Measurements from ENCODE around the gene PSME2.
"Not testable (repeated sequence)": the region's sequence is repeated elsewhere in the genome, so short reads cannot be mapped to it uniquely, and the experiment has no call there.

PSME2 gene

DNA sequence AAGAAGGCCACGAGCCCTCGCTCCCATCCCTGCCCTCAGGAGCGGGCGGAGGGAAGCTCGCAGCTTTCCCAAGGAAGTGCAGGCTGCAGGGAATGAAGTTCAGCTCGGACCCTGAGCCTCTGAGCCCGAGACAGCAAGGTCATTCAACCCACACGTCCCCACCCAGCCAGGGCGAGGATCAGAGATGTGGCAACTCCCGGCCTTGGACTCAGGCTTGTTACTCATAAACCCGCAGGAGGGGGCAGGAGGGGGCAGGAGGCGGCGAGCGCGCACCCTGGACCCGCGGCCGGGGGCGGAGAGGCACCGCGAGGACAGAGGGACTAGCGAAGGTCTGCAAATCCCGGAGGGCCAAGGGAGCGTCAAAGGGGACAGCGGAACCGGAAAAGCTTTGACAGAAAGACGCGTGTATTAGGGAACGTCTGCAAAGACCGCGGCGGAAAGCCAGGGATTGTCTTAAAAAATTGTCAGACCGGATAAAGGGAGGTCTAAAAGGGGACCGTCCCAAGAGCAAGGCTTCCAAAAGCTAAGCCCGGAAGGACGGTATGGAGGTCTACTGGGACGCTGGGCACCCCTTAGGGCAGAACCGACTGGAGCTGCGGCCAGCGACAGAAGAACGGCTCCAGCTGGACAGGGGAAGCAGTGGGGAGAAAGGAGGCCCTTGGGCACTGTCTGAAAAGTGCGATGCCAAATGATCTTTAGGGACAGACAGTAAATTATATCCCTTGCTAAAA is 32.4 kb downstream of the PSME2 start:
- peak; percentile 80 for DNase-seq (ENCODE audit: extremely low spot score)
- TF ChIP-seq, protein P1, sequence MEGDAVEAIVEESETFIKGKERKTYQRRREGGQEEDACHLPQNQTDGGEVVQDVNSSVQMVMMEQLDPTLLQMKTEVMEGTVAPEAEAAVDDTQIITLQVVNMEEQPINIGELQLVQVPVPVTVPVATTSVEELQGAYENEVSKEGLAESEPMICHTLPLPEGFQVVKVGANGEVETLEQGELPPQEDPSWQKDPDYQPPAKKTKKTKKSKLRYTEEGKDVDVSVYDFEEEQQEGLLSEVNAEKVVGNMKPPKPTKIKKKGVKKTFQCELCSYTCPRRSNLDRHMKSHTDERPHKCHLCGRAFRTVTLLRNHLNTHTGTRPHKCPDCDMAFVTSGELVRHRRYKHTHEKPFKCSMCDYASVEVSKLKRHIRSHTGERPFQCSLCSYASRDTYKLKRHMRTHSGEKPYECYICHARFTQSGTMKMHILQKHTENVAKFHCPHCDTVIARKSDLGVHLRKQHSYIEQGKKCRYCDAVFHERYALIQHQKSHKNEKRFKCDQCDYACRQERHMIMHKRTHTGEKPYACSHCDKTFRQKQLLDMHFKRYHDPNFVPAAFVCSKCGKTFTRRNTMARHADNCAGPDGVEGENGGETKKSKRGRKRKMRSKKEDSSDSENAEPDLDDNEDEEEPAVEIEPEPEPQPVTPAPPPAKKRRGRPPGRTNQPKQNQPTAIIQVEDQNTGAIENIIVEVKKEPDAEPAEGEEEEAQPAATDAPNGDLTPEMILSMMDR (IDR thresholded peaks at IDR 0.05; ENCODE audit: control extremely low read depth, extremely low read depth, low read depth, missing control alignments): no peak
- POLR2A ChIA-PET: interaction anchor here (0.8 to 3.1 kb wide), 16 partner anchors 11 to 81 kb away, joined by 3 to 29 read pairs (median 6); partner anchors contain the start of genes EMC9, FITM1, IPO4 and IRF9
- CTCF ChIA-PET: interaction anchor here (0.6 to 6.8 kb wide), 22 partner anchors 10 to 482 kb away, joined by 3 to 58 read pairs (median 5); partner anchors contain the start of genes DHRS4, EMC9, FITM1 and IRF9

DNA sequence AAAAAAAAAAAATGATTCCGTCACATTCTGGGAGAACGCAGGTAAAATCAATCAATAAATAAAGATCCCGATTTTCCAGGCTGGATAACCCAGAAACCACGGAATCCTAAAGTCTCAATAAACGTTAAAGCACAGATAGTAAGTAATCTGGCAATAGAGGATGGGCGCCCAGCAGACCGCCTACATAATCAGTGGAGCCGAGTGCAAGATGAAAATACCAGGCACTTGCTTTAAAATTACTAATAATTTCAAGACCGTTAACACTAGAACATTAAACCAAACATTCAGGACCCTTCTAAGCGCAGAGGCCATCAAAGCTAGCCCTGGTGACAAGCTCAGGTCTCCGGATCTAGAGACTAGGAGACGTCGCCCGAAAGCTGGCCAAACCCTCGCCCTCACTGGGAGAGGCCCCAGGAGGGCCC is 33.0 kb downstream of the PSME2 start:
- POLR2A ChIA-PET: interaction anchor here (1.1 to 3.1 kb wide), 7 partner anchors 10 to 48 kb away, joined by 3 to 29 read pairs (median 18); partner anchors contain the start of genes IRF9, PCK2, PSME1 and PSME2
- CTCF ChIA-PET: interaction anchor here (1.0 to 6.1 kb wide), 12 partner anchors 10 to 481 kb away, joined by 3 to 46 read pairs (median 8); partner anchors contain the start of genes DHRS4, IRF9, PCK2 and PSME2
- DNase-seq (ENCODE audit: extremely low spot score): no peak
- TF ChIP-seq, protein P1 (IDR thresholded peaks at IDR 0.05; ENCODE audit: control extremely low read depth, extremely low read depth, low read depth, missing control alignments): no peak

DNA sequence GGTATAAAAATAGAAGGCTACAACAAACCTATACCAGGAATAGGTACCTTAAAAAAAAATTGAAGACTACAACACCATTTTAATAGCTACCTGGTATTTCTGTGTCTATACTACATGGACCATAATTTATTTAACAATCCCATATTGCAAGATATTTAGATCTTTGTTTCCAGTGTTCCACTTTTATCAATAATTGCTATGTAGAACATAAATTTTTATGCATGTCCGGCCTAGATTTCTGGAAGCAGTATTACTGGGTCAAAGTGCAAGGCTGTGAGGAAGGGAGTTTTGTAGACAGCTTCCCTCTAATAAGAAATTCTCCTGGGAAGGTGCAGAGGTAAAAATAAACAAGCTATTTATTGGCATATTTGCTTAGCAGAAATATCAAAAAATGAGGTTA is 35.9 kb downstream of the PSME2 start:
- ChIA-PET POLR2A (no interaction called here), CTCF (interaction anchor here (0.8 to 13.5 kb wide), 11 partner anchors 16 to 96 kb away, joined by 3 to 246 read pairs (median 7); partner anchors contain the start of genes EMC9, IRF9, PCK2 and PSME1)
- TF ChIP-seq, protein P1 (IDR thresholded peaks at IDR 0.05; ENCODE audit: control extremely low read depth, extremely low read depth, low read depth, missing control alignments): no peak
- DNase-seq (ENCODE audit: extremely low spot score): no peak

DNA sequence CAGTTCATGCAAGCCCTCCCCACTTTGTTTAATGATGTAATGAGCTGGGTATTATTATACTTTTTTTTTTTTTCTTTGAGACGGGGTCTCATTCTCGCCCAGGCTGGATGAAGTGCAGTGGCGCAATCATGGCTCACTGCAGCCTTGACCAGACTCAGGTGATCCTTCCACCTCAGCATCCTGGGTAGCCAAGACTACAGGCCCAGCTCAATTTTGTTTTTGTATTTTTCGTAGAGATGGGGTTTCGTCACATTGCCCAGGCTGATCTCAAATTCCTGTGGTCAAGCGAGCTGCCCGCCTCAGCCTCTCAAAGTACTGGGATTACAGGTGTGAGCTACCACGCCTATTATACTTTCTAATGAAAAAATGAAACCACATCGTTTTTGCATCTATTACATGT is 36.4 kb downstream of the PSME2 start:
- CTCF ChIA-PET: interaction anchor here (0.7 to 13.5 kb wide), 17 partner anchors 8 to 168 kb away, joined by 3 to 246 read pairs (median 5); partner anchors contain the start of genes CHMP4A, EMC9, IRF9 and PCK2
- no peak for DNase-seq (ENCODE audit: extremely low spot score)
- POLR2A ChIA-PET: interaction anchor here (1.1 kb wide), 1 partner anchor 15 kb away, joined by 3 read pairs; no protein-coding TSS in a partner anchor
- TF ChIP-seq, protein P1 (IDR thresholded peaks at IDR 0.05; ENCODE audit: control extremely low read depth, extremely low read depth, low read depth, missing control alignments): no peak

DNA sequence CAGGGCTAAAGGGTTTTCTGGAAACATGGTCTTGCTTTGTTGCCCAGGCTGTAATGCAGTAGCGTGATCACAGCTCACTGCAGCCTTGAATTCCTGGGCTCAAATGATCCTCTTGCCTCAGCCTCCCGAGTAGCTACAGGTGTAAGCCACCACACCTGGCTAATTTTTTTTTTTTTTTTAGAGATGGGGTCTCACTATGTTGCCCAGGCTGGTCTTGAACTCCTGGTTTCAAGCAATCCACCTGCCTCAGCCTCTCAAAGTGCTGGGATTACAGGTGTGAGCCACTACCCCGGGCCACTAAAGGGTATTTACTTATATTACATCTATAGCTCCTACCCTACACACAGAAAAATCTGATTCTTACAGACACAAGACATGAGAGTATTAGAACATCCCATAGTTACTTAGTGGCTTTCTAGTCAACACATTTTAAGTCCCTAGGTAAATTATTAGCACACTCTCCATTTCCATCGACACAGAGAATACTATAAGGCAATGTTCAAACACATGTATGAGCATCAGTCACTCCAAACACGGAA is 38.0 kb downstream of the PSME2 start:
- no peak for DNase-seq (ENCODE audit: extremely low spot score)
- POLR2A ChIA-PET: interaction anchor here (0.7 kb wide), 1 partner anchor 50 kb away, joined by 3 read pairs; no protein-coding TSS in a partner anchor
- CTCF ChIA-PET: interaction anchor here (0.7 to 13.5 kb wide), 43 partner anchors 10 to 559 kb away, joined by 3 to 246 read pairs (median 5); partner anchors contain the start of genes CARMIL3, CHMP4A, DHRS4L2 and EMC9
- TF ChIP-seq, protein P1 (IDR thresholded peaks at IDR 0.05; ENCODE audit: control extremely low read depth, extremely low read depth, low read depth, missing control alignments): no peak

DNA sequence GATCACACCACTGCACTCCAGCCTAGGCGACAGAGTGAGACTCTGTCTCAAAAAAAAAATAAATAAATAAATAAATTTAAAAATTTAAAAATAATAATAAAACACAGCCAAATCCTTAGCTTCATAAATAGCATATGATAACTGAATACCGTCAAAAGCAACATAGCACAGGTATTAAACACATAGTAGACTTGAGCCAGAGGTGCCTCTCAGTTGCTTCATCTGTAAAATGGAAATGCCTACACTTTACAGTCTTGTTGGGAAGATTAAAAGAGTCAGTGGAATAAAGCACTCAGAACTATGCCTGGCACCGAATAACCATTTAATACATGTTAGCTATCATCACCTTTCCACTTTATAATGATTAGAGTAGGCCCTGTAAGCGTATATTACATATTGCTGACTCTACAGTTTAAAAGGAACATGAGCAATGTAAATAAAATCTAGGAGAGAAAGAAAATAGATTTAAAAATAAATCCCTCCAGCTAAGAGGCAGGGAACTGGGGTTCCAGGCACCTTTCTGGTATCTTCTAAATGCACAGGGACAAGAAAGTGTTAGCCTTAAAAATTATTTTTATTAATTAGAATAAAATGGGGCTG is 39.6 kb downstream of the PSME2 start:
- no peak for DNase-seq (ENCODE audit: extremely low spot score)
- CTCF ChIA-PET: interaction anchor here (1.5 to 13.5 kb wide), 8 partner anchors 11 to 518 kb away, joined by 3 to 246 read pairs (median 32); partner anchors contain the start of genes CIDEB and PCK2
- TF ChIP-seq, protein P1 (IDR thresholded peaks at IDR 0.05; ENCODE audit: control extremely low read depth, extremely low read depth, low read depth, missing control alignments): no peak
- POLR2A ChIA-PET: no interaction called here

DNA sequence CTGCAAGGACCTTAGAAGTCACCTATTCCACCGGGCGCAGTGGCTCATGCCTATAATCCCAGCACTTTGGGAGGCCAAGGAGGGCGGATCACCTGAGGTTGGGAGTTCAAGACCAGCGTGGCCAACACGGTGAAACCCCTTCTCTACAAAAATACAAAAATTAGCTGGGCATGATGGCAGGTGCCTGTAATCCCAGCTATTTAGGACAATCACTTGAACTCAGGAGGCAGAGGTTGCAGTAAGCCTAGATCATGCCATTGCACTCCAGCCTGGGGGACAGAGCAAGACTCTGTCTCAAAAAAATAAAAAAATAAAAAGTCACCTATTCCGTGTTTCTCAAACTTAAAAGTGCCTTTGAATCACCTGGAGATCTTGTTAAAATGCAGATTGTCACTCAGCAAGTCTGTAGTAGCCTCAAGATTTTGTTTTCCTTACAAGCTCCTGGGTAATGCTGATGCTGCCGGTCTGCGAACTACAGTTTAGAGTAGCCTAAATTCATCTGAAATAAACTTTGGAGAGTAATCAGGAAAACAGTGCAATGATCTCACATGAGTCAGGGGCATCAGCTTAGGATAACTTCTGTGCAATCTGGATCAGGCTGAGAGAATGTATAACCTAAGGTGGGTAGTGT is 40.7 kb downstream of the PSME2 start:
- CTCF ChIA-PET: interaction anchor here (2.0 to 13.5 kb wide), 4 partner anchors 11 to 202 kb away, joined by 5 to 246 read pairs (median 63); partner anchors contain the start of genes CIDEB and PCK2
- DNase-seq (ENCODE audit: extremely low spot score); POLR2A ChIA-PET: not testable (repeated sequence)
